Kidney capillary endothelial cell (primary cell): ENCODE measurements around the gene REPIN1.

Source experiments
- DNase-seq: peaks from one replicate; pipeline ENCODE4 v3.0.0-alpha.2; 2018; ENCODE audit warnings: low spot score

The REPIN1 gene

DNA sequence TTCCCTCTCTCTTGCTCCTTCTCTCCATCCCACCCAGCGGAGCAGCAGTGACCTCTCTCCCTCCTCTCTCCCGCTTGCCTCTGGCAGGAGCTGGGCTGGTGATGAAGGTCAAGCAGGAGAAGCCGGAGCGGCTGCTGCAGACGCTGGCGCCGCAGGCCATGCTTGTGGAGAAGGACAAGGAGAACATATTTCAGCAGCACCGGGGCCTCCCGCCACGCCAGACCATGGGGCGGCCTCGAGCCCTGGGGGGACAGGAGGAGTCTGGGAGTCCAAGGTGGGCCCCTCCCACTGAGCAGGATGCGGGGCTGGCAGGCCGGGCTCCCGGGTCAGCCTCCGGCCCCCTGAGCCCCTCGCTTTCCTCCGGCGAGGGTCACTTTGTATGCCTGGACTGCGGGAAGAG is 27.8 kb downstream of the REPIN1 start:
- DNase-seq = no peak

DNA sequence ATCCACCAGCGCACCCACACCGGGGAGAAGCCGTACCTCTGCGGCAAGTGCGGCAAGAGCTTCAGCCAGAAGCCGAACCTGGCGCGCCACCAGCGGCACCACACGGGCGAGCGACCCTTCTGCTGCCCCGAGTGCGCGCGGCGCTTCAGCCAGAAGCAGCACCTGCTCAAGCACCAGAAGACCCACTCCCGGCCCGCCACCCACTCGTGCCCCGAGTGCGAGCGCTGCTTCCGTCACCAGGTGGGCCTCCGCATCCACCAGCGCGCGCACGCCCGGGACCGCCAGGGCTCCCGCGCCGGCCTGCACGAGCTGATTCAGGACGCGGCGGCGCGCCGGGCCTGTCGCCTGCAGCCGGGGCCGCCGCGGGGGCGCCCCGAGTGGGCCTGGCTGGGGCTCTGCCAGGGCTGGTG is 28.2 kb downstream of the REPIN1 start:
- DNase-seq = no peak

DNA sequence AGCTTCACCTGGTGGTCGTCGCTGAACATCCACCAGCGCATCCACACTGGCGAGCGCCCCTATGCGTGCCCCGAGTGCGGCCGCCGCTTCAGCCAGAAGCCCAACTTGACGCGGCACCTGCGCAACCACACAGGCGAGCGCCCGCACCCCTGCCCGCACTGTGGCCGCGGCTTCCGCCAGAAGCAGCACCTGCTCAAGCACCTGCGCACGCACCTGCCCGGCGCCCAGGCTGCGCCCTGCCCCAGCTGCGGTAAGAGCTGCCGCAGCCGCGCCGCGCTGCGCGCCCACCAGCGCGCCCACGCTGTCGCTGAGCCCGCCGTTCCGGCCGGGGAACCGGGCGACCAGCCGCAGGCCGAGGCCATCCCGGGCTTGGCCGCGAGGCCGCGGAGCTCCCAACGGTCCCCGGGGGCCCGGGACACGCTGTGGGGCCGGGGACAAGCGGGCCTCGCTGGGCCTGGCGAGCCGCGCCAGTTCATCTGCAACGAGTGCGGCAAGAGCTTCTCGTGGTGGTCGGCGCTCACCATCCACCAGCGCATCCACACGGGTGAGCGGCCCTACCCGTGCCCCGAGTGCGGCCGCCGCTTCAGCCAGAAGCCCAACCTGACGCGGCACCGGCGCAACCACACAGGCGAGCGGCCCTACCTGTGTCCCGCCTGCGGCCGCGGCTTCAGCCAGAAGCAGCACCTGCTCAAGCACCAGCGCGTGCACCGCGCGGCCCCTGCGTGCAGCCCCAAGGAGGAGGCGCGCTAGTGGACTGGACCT is 28.9 kb downstream of the REPIN1 start:
- no peak for DNase-seq

DNA sequence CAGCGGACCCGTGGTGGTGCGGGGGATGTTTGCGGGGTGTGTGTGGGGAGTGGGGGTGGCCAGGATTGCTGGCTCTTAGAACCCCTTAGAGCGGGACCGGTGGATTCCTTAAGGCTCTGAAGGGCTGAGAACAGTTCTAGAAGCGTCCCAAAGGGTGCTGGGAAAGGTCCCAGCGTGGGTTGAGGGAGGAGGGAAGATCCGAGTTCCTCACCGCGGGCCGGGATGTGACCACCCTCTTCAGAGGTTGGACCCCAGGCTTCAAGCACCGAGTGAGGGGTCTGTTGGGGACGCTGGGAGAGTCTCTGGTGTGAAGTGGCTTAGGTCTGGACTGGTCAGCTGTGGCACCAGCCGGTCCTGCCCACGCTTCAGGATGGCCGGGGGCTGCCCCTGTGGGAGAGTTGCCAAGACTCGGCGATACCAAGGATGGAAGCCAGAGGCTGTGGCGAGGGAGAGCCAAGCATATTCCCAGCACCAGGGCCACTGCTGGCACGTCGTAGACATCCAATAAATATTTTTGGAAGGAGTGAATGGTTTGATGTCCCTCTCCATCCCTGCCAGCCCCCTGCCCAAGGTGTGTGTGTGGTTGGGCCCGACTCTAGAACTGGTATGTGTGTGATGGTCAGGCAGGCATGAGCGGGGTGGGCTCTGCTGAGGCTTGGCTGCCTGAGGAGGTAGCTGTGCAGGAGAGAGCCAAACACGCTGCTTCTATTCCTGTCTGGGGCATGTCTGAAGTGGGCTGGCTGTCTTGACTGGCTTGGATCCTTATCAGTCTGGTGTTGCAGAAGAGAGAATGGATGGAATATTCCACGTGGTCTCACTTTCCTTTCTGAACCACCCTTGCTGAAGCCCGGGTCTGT is 29.7 kb downstream of the REPIN1 start:
- DNase-seq = no peak

DNA sequence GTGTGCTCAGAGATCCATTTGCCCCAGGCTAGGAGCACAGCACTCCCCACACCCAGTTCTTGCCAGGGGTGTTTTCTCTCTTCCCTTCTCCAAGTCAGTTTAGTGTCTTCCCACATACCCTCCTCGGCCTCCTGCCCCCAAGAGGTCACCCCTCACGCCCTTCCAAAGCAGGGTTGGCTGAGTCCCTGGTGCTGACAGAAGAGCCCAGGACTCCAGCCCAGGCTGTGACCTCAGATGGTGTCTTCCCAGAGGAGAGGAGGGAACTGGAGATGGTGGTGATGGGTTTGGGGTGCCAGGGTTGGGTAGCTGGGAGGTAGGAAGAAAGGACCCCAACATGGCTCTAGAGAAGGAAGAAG is 30.3 kb downstream of the REPIN1 start:
- no peak for DNase-seq

DNA sequence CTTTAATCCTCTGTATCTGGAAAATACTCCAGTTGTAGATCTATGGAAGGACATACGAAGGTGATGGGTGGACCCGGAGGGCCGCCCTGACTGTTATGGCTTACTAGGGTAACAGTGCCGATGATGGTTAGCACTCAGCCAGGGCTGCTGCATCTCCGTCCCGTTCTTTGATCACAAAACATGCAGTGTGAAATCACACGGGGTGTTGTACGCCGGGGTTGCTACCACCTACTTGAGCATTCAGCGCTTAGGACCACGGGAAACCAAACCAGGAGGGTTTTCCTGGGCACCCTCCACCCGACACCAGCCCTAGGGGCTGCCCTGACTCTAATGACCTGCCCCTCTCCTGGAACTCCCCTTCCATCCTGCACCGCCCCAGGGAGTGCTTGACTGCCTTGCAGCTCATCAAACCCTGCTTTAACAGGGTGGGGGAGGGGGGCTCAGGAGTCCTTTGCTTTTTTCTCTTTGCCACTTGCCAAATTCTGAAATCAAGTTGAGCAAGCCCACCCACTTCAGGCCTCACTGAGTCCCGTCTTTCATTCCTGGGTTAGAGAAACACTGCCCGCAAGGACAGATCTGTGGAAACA is 30.9 kb downstream of the REPIN1 start:
- no peak for DNase-seq

DNA sequence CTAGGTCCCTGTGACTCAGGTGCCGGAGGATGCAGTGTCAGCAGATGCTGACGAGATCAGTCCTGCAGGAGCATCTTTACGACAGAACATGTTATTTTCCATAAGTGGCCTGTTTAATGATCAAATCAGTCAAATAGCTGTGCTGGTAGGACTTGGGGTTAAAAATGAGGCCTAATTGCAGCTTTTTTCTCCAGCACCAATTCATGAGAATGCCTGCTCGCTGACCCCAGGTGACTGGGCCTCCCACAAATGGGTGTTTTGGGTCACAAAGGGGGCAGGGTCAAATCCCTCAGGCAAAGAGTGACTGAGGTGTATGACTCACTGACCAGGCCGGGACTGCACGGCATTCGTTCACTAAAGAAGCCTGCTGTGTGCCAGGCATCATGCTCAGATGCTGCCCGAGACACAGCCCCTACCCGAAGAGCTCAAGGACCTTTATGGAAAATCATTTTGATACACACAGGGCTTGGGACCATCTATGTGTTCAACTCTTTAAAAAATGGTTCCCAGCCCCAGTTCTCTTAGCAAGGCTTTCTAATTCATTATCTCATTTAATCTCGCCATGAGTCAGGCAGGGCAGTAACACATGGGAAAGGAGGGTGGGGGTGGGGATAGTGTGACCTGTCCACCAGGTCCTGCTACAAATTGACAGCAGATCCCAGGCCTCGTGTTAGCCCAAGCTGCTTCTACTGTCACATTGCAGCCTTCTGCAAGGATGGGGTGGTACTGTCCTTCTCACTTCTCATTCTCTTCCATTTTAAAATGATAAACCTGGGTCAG is 31.6 kb downstream of the REPIN1 start:
- no peak for DNase-seq

DNA sequence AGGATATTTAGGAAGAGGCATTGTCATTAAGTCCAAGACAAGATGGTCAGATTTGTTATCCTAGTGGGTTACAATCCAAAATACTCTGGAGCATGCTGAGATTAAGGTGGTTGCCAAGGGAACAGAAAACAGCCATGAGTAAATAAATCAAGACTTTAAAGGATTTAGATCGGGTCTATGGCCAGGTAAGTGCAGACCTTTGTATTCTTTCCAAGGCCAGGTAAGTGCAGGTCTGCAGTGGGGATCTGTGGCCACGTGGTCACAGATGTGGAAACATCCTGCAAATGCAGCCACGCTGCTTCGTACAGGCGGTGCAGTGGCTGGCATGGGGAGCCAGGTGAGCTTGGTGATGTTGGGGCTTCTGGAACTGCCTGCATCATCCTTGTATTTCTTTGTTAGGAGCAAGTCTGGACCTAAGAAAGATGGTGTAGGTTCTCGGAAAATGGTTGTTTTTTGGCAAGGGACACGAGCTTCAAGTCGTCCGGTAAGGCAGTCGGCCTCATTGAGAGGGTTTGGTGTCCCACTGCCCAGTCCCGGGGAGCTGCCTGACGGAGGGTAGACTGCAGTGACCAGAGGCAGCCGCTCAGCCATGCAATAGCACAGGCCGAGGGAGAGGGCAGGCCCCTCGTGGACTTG is 32.3 kb downstream of the REPIN1 start:
- DNase-seq = no peak

DNA sequence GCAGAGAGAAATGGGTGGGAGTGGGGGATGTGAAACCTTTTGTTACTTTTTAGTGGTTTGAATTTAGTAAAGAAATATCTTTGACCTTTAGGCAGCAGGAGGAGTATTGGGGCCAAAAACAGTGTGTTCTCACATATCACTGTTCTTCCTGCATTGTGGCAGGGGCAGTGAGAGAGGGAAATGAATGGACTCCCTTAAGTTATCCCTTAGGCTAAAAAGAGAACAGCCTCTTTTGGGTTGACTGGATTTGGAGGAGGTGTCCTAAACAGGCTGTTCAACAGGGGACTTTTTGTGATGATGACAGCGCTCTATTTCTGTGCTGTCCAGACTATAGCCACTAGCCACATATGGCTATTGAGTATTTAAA is 32.8 kb downstream of the REPIN1 start:
- DNase-seq = no peak

DNA sequence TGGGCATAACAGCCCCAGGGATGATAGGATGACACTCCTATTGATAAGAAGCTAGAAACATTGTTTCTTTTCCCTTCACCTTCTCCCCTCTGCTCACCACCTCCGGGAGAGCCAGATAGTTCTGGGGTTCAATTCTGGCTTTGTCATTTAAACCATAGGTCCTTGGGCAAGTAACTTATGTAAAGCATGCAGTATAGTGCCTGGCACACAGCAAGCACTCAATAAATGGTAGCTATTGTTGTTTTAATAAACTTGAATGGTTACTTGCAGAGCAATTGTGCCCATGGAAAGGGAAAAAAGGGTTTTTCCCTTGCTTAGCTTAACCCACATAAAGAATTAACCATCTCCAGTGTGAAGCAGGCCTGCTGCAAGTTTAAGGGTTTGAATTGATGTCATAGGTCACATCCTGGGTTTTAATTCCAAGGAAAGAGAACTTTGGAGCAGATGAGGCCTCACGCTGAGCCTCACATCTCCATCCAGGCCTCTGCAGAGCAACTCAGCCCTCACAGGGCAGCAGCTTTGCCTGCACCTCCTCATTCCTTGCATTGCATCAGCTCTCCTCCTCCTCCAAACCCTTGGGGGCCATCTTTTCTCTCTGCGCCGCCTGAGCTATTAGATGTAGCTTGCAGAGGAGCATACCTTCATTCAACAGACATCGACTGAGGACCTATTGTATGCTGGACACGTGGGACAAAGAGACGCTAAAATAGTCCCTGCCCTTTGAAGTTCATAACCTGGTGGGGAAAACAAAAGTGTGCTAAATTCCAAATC is 33.4 kb downstream of the REPIN1 start:
- DNase-seq = no peak

DNA sequence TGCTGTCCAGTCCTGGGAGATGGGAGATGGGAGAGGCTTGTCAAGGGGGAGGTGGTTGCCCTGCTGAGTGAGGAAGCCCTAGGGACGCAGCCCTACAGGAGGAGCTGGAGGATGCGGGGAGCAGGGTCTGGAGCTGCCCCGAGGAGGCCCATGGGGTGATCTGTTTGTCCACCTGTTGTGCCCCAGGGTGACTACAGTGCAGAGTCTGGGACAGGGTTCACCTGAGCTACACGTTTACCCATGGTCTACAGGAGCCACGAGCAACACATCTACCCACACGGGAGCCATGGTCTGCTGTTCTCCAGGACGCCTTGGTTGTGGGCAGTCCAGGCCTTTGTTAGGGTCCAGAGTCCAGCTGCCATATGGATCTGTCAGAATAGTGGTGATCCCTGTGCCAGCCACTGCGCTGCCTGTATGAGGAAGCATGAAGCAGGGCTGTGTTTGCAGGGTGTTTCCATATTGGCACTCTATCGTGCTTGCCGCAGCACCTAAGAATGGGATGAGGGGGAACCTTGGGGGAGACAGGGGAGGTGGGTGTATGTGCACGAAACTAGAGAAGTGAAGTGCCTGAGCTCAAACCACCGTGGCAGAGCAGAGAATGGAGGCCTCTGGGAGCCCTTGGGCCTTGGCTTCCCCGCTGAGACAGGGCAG is 34.2 kb downstream of the REPIN1 start:
- DNase-seq = no peak

DNA sequence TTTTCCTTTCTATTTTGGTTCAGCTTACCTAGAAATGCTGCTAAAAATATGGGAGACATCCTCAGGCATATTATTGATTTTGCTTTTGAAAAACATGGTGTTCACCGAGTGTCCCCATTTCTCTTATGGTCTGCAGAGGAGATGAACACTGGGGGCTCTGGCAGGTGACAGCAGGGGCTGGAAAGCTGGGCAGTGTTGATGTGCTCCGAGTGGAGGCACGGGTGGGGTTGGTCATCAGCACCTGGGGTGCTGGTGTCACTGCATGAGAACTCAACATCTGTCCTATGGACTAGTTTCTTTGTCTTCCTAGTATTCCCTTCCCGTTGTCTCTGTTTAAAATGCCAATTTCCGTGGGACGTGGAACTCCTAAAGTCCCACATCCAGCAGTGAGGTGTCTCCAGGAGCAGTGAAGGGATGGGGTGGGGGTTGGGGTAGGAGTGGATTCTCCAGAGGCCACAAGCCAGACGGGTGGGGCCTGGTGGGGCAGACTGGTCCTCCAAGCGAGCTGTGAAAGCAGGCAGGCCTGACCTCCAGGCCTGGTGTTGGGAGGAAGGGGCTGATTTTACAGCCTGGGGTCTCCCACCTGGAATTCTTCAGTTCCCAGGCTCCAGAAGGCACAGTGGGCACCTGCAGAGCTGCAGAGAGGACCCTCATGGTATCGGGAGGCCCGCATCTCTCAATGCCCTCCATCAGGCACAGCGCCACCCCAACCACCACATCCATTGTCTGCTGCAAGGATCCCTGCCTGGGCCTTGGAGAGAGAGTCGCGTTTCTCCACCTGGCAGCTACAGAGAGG is 35.0 kb downstream of the REPIN1 start:
- no peak for DNase-seq

DNA sequence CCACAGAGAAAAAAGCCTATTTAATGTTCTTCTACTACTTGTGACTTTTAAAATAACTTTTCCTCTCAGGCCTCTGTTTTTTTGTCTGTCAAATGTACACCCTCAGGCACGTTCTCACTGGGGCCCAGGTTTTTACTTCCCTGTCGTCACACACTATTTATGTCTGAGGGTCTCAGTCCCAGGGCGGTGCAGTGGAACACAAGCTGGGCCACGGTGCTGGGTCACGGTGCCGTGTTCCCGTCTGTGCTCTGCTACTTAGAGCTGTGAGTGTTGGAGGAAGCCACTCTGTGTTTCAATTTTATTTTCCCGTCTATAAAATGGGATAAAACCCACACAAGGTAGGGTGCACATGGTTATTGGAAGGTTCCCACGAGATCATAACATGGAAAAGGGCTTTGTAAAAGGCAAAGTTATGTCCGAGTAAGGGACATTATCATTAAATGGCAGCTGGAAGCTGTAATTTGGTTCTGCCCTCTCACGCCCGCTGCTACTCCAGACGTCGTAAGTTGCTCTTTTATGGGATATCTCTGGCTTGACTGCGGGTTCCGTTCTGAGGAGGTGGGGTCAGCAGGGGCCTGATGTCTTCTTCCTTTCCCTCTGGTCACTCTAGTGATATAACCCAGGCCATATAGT is 35.7 kb downstream of the REPIN1 start:
- no peak for DNase-seq

DNA sequence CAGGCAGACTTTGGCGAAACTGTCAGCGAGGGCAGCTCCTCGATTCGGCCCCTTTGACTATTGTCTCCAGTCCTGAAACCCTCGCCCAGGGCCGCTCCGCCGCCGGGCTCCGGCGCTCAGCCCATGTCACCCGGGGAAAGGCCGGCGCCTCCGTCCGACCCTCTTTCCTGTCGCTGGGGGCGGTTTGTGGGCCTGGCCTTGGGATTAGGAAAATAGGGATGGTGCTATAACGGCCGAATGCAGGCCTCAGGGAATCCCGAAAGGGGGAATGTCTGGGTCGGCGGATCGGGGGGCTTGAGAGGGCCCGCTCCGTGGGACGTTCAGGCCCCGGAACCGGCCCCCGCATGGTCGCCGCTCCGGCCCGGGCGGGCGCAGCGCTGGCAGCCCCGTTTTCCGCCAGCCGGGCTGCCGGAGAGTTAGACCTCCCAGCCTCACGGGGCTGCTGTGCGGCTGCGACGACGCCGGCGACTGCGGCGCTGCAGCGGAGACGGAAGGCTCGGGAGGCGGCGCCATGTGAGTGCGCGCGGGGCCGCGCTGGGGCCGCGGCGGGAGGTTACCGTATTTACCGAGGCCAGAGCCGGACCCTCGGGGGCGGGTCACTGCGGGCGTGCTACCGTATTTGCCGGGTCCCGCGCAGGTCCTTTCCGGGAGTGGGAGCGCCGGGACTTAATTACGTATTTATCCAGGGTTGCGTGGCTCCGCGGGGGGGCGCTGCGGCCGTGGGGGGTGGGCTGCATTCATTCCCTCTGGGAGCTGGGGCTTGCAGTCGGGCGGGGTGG is 36.4 kb downstream of the REPIN1 start:
- DNase-seq = peak; percentile 73

DNA sequence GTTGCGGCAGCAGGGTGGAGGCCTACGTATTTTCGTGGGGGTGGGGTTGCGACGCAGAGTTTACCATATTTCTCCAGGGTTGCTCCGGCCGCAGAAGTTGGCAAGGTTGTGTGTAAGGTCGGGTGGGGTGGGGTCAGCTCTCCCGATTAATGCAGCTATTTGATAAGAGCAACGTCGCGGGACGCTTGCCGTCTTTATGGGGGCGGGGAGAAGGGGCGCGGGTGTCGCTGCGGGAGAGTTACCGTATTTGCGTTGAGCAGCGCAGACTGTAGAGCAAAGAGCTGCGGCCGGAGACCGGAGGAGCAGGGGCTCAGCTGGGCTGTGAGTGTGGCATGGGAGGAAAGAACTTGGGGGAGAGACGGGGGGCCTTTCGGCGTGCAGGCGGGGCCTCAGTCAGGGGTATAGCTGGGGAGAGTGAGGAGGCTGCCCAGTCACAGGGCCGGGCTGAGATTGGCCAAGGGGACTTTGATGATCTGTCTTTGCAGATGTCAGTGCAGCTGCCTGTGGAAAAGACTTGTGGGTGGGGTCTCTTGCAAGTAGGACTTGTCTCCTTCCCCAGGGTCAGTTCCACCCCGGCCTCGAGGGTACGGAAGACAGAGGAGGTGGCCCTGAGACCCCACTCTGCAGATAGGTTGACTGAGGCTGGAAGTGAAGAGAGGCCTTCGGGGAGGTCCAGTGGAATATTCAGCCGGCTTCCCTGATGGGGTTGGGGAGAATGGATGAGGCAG is 37.1 kb downstream of the REPIN1 start:
- DNase-seq = no peak

DNA sequence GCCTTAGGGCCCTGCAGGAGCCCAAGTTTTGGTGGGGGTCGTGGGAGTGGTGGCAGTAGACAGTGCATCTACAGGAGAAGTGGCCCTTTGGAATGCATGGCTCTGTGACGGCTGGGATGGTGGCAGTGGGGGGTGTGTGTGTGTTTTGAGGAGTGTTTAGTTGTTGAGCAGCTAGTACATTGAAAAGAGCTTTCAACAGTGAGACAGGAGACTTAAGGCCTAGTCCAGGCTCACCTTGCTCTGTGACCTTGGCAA is 37.6 kb downstream of the REPIN1 start:
- no peak for DNase-seq

DNA sequence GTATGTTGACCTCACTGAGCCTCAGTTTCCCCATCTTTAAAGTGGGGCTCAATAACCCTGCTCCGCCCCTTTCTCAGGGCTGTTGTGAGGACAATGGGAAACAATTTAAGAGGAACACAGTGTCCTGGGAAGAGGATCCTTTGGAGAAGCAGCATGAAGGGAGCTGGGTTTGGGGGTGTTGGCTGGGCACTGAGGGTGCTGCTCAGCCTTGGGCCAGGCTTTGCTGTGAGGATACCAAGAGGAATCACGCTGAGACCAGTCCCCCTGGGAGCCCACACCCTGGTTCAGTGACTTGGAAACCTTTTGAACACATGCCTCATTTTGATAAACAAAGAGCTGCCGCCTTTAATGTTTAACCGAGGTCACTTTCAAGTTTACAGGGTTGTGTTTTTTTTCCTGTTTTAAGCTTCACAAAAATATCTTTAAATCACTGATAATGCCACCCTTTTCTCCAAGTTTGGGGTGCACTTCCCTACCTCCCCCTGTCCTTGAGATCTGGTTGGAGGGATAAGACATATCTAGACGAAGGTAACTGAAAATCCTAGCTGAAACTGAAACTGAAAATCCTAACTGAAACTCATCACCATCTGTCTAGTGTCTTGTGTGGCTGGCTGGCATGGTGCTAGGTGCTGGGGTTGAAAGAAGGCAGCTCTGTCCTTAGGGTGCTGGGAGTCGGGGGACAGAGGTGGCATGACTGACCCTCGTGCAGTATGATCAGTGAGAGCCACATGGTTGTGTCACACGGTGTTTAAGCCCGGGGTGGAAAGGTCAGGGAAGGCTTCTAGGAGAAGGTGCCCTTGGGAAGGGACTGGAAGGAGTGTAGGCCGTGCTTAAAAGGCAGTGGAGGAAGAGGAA is 38.2 kb downstream of the REPIN1 start:
- no peak for DNase-seq
